AG09309 (cell line): Measurements from ENCODE around the gene SEMA4F.
A peak's percentile ranks its signal among the peaks of the same experiment; 100 is the strongest.

Source experiments
- DNase-seq: peaks from one replicate; pipeline ENCODE4 v3.0.0-alpha.2; 2010; ENCODE audit warnings: low read depth
- H3K4me3 ChIP-seq: 2 replicates; pipeline ENCODE4 v1.5.1; 2011; ENCODE audit warnings: mild to moderate bottlenecking, low read depth, low read length, moderate library complexity; ENCODE audit not compliant: control insufficient read depth
- TF ChIP-seq, protein P1 (sequence below): IDR thresholded peaks from 2 replicates; pipeline ENCODE4 v1.5.1; 2011; ENCODE audit warnings: mild to moderate bottlenecking, low read depth, low read length, inconsistent platforms; ENCODE audit not compliant: insufficient read depth, control insufficient read depth; ENCODE audit errors: missing control alignments

SEMA4F gene, protein sequence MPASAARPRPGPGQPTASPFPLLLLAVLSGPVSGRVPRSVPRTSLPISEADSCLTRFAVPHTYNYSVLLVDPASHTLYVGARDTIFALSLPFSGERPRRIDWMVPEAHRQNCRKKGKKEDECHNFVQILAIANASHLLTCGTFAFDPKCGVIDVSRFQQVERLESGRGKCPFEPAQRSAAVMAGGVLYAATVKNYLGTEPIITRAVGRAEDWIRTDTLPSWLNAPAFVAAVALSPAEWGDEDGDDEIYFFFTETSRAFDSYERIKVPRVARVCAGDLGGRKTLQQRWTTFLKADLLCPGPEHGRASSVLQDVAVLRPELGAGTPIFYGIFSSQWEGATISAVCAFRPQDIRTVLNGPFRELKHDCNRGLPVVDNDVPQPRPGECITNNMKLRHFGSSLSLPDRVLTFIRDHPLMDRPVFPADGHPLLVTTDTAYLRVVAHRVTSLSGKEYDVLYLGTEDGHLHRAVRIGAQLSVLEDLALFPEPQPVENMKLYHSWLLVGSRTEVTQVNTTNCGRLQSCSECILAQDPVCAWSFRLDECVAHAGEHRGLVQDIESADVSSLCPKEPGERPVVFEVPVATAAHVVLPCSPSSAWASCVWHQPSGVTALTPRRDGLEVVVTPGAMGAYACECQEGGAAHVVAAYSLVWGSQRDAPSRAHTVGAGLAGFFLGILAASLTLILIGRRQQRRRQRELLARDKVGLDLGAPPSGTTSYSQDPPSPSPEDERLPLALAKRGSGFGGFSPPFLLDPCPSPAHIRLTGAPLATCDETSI

DNA sequence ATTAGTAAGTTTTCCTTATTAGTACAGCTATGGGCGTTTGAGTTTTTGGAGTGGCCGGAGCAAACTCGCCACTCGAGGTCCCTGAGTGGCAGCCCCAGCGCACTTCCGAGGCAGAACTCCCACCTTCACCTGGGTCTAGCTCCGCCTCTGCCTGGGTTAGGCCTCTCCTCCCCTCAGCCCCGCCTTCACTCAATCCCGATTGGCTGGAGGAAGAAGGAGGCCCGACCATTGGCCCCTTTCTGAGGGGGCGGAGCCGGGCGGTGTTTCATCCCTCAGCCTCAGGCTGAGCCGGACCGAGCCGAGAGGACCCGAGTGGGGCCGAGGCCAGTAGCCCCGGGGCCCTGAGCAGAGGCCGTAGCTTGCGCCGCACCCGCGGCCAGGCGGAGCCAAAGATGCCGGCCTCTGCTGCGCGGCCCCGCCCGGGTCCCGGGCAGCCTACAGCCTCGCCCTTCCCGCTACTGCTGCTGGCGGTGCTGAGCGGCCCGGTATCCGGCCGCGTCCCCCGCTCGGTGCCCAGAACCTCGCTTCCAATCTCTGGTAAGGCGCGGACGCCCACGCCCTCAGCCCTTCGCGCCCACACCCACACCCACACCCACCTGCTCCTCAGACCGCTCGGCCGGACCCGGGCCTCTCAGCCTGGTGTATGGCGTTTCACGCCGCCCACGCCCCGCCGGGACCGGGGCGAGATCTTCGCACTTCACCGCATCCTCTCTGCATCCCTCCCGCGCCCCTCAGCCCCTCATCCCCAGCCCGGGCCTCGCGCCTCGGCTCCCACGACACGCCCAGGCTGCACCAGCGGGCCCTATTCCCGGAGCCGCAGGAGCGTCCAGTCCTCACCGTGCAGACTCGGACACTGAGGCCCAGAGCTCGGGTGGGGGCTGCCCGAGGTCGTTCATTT lies at the start of gene SEMA4F:
SEMA4F (plus strand) TSS at position 263 of the 898 bp plus-strand sequence; CDS start at position 393, 130 bp downstream.
- DNase-seq, result peak; percentile 61
- TF ChIP-seq, protein P1, sequence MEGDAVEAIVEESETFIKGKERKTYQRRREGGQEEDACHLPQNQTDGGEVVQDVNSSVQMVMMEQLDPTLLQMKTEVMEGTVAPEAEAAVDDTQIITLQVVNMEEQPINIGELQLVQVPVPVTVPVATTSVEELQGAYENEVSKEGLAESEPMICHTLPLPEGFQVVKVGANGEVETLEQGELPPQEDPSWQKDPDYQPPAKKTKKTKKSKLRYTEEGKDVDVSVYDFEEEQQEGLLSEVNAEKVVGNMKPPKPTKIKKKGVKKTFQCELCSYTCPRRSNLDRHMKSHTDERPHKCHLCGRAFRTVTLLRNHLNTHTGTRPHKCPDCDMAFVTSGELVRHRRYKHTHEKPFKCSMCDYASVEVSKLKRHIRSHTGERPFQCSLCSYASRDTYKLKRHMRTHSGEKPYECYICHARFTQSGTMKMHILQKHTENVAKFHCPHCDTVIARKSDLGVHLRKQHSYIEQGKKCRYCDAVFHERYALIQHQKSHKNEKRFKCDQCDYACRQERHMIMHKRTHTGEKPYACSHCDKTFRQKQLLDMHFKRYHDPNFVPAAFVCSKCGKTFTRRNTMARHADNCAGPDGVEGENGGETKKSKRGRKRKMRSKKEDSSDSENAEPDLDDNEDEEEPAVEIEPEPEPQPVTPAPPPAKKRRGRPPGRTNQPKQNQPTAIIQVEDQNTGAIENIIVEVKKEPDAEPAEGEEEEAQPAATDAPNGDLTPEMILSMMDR, result no peak
- H3K4me3 ChIP-seq, result peak within 1 kb of the TSS; percentile 85

DNA sequence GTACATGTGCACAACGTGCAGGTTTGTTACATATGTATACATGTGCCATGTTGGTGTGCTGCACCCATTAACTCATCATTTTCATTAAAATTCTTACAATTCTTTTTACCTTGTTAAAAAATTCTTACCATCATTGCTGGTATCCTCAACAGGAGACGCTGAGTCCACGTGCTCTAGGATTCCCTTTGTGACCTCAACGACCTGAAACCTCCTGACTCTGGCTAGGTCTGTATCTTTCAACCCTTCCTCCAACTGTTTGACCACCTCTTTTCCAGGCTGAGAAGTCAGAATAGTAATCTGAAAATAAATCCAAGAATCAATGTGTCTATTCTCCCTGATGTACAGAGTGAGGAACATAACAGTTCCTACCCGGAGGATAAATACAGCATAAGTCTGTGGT lies 47.1 kb upstream of the SEMA4F start:
- DNase-seq, result no peak
- TF ChIP-seq, protein P1, result no peak
- H3K4me3 ChIP-seq, result no peak overlapping the region

DNA sequence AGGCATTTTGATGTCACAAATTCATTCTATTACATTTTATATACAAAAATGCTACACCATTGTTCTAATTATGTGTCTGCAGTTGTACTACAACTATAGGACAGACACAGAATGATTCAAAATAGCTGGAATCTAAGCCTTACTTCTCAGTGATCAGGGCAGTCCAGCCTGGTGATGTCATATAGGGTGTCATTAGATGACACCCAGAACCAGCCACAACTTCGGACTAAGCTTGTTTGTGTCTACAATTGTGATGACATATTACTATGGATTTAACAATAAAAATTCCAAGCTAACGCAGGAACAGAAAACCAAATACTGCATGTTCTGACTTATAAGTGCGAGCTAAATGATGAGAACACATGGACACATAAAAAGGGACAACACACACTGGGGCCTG lies 36.9 kb upstream of the SEMA4F start:
- no peak overlapping the region for H3K4me3 ChIP-seq
- TF ChIP-seq, protein P1, result no peak
- DNase-seq, result no peak

DNA sequence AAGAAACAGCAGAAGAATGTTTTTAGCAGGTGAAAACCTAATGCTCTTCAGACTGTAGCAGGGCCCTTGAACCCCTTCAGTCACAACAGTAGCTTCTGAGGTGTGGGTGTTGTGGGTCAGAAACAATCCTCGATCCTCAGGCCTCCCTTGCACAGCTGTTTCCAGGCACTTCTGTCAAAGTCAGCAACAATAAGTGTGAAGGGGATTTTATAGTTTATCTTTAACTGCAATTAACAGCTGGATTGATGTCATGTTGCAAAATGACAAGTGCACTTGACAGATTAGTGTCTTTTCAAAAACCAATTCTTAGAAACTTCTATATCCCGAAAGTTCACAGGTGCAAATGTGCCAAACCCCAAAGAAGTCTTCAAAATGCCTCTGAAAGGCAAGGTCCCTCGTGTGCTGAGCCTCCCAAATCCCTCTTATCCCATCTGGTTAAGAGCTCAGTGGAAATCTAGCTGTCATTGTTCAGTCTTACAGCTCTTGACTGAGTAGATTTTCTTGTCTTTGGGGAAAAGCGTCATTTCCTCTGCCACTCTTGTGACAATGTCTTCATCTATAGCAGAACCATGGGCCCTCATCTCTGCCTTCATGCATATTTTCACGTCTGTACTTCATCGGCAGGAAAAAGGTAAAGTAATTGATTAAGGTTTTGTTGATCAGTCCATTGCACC lies 35.5 kb upstream of the SEMA4F start:
- DNase-seq, result no peak
- TF ChIP-seq, protein P1, result no peak
- no peak overlapping the region for H3K4me3 ChIP-seq

DNA sequence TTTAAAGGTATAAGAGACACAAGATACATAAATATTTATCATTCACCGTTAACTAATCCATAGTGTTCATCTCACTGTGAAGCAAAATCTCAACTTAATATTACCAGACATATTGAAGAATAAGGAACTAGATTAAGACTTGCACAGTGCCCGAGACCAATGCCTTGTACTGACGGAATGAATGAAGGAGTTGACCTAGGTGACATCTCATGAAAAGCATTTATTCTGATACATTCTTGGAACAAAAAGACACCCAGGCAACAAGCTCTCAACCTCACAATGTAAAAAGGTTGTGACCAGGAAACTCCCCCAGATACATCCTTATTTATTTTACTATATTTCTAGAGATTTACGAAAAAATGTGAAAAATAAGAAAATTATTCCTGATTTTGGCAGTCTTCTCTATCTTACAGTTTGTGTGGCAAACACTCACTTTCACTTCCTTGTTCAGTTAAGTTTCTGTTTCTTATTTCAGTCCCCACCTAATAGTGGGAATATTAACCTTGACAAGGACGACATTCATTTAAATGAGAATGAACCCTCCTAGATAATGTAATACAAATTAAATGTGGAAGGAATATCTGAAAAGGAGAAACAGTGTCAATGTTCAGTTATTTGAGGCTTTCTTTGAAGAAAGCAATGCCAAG lies 34.3 kb upstream of the SEMA4F start:
- TF ChIP-seq, protein P1, result no peak
- H3K4me3 ChIP-seq, result no peak overlapping the region
- no peak for DNase-seq
